A549 (cell line): ENCODE data around the gene TIMM23B. TPM values are rescaled to one million over a fixed set of nuclear protein-coding genes. Genes with fewer than 3 reads are reported as not detected.

Source experiments
- polyA plus RNA-seq, 4 experiments: library from polyadenylated mRNA; depleted of rRNA in 3 of 4; stranded (reverse); fragments of >200 nt; fragmentation: RNase III in 1 of 4; extraction: RNeasy Plus Mini Kit Qiagen cat#74134 plus additional on column Dnase treatment in 1 of 4; gene quantifications; 2 replicates in 3 of 4; 3 replicates in 1 of 4; pipeline ENCODE4 v1.2.3, GENCODE V29; 2011 to 2017
- small RNA-seq, 6 experiments: library from RNA; depleted of rRNA; stranded (forward); fragments of <200 nt; gene quantifications; one replicate each; pipeline ENCODE3, GENCODE V24; 2012

Gene TIMM23B
- polyA plus RNA-seq, 2 of the 4 experiments (the other 2 are of a cell fraction): 12.9 to 28.5 TPM

Small RNA genes within 50 kb of the gene (small RNA-seq; reads per million reads assigned to genes)
- gene RNA5SP317 (0 reads per million in 6 experiments), gene SNORA74C-2 (0 to 10.9 (median 0.13) reads per million in 6 experiments)

Other genes with a start within 250 kb of the TIMM23B start
- gene OGDHL, start 179.7 kb upstream of the TIMM23B start, polyA plus RNA-seq (2011; rRNA removed): 0.05 and 0.06 TPM in 2 replicates
- 0.13 to 0.22 TPM (median 0.18 TPM) in 3 replicates for gene OGDHL, start 179.7 kb upstream of the TIMM23B start, polyA plus RNA-seq (2017; fragmentation: RNase III; extraction: RNeasy Plus Mini Kit Qiagen cat#74134 plus additional on column Dnase treatment)
- 22.7 and 23.2 TPM in 2 replicates for gene PARG, start within 50 bp of the TIMM23B start, polyA plus RNA-seq (2011; rRNA removed)
- gene PARG, start within 50 bp of the TIMM23B start, polyA plus RNA-seq (2017; fragmentation: RNase III; extraction: RNeasy Plus Mini Kit Qiagen cat#74134 plus additional on column Dnase treatment): 22.5 to 24.0 TPM (median 22.6 TPM) in 3 replicates
- 11.2 and 13.0 TPM in 2 replicates for gene AGAP6, start 46.4 kb downstream of the TIMM23B start, polyA plus RNA-seq (2011; rRNA removed)
- 8.4 to 10.3 TPM (median 9.0 TPM) in 3 replicates for gene AGAP6, start 46.4 kb downstream of the TIMM23B start, polyA plus RNA-seq (2017; fragmentation: RNase III; extraction: RNeasy Plus Mini Kit Qiagen cat#74134 plus additional on column Dnase treatment)
- gene WASHC2A, start 125.9 kb downstream of the TIMM23B start, polyA plus RNA-seq (2011; rRNA removed): 15.8 and 18.0 TPM in 2 replicates
- 13.7 to 15.8 TPM (median 14.0 TPM) in 3 replicates for gene WASHC2A, start 125.9 kb downstream of the TIMM23B start, polyA plus RNA-seq (2017; fragmentation: RNase III; extraction: RNeasy Plus Mini Kit Qiagen cat#74134 plus additional on column Dnase treatment)